Pancreas (tissue), 10 donors: ENCODE data around the gene ZYX. TPM values are rescaled to one million over a fixed set of nuclear protein-coding genes. Genes with fewer than 3 reads are reported as not detected.
A peak's percentile ranks its signal among the peaks of the same experiment; 100 is the strongest.

ENCODE experiments used
- ATAC-seq, 4 donors: fragments of 200-7000 bp; cut with Tn5 transposase; one replicate each; pipeline versions ENCODE4 v1.8.0 to v1.9.1; 2020; ENCODE audit warnings: mild to moderate bottlenecking in 4 of 4, moderate library complexity in 4 of 4
- DNase-seq, 6 donors: peaks; one replicate each; pipeline ENCODE4 v3.0.0-alpha.2; 2020
- FAIRE-seq: peaks from 2 replicates; lab custom pipeline; 2012; peaks lifted over from hg19 to GRCh38; lab: Jason Lieb, UNC
- H3K27ac ChIP-seq, 4 donors: fragments of 200-600 bp; sonication (generic); 1 replicate in 3 of 4; 2 replicates in 1 of 4; pipeline versions ENCODE4 v1.5.0 to v1.8.0; 2020
- H3K27me3 ChIP-seq, 4 donors: fragments of 200-600 bp; one replicate each; pipeline ENCODE4 v1.8.0; 2021
- H3K36me3 ChIP-seq, 3 donors: fragments of 200-600 bp; sonication (generic) in 1 of 3; one replicate each; pipeline versions ENCODE4 v1.5.0 to v1.8.0; 2020 to 2021
- H3K4me1 ChIP-seq, 3 donors: fragments of 200-600 bp; one replicate each; pipeline ENCODE4 v1.8.0; 2021
- H3K4me3 ChIP-seq, 4 donors: fragments of 200-600 bp; sonication (generic) in 2 of 4; one replicate each; pipeline versions ENCODE4 v1.5.0 to v1.8.0; 2020 to 2021
- H3K9me3 ChIP-seq, 4 donors: fragments of 200-600 bp; one replicate each; pipeline ENCODE4 v1.8.0; 2021
- WGBS, 2 donors: extraction: QIAGEN DNeasy Blood & Tissue Kit; methylation state at CpG; one replicate each; pipeline ENCODE4 v1.1.7; 2013; 5-methylcytosine and 5-hydroxymethylcytosine counted together
- intact Hi-C, 3 donors: fragments of 100-400 bp; cut with DNase I; formaldehyde crosslinking; loops; one replicate each; pipeline versions ENCODE4 v1.11.1 to v1.14.2; 2022
- polyA plus RNA-seq, 2 donors: library from polyadenylated mRNA; stranded (reverse); fragments of 200-250 nt; gene quantifications; one replicate each; pipeline ENCODE4 v1.2.3, GENCODE V29; 2013
- total RNA-seq, 6 donors: library from RNA; stranded (reverse); fragmentation: NEBNext Ultra II Directional in 4 of 6; extraction: Animal tissue kit (Norgen Biotek cat#: 25700) in 4 of 6; gene quantifications; one replicate each; pipeline versions ENCODE4 v1.2.1 to v1.2.4, GENCODE V29; 2021 to 2023
- TF ChIP-seq, protein P1 (sequence below), 4 donors: fragments of 200-600 bp; sonication (generic) in 3 of 4; IDR thresholded peaks; one replicate each; pipeline versions ENCODE4 v1.5.0 to v1.8.0; 2021; ENCODE audit warnings: antibody characterized with exemption in 4 of 4
- donor health status: healthy with polysubstance abuse.
- donor health status: DM: no; HTN: no; CAD: no; lungs with moderate emphysema.
- donor health status: DM: no; HTN: no; CAD: no.
- donor health status: control.
- donor health status: control.
- donor health status: Bipolar disorder and iron deficiency.
- donor health status: DM: yes; HTN: yes; CAD: no.
- donor health status: DM: no; HTN: no; CAD: no.
- donor health status: DM: no; HTN: no; CAD: no.
- donor health status: DM: yes; HTN: yes; CAD: no.

The ZYX gene
- total and polyA plus RNA-seq, 8 donors: 29.1 to 73.8 (median 44.2) TPM

DNA sequence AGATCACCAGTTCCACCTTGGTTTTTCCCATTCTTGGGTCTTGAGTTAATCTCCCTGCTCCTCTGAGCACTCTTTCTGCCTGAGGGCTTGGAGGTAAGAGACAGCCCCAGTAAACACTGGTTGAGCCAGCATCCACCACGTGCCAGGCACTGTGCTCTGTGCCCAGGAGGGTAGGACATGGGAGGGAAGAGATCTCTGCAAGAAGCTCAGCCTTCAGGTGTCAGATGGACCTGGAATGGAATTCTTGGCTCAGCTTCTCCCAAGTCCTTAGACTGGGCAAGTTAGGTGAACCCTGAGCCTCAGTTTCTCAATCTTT, 2.5 kb downstream of the ZYX start:
- TF ChIP-seq, protein P1, sequence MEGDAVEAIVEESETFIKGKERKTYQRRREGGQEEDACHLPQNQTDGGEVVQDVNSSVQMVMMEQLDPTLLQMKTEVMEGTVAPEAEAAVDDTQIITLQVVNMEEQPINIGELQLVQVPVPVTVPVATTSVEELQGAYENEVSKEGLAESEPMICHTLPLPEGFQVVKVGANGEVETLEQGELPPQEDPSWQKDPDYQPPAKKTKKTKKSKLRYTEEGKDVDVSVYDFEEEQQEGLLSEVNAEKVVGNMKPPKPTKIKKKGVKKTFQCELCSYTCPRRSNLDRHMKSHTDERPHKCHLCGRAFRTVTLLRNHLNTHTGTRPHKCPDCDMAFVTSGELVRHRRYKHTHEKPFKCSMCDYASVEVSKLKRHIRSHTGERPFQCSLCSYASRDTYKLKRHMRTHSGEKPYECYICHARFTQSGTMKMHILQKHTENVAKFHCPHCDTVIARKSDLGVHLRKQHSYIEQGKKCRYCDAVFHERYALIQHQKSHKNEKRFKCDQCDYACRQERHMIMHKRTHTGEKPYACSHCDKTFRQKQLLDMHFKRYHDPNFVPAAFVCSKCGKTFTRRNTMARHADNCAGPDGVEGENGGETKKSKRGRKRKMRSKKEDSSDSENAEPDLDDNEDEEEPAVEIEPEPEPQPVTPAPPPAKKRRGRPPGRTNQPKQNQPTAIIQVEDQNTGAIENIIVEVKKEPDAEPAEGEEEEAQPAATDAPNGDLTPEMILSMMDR (IDR thresholded peaks at IDR 0.05): no peak
- ATAC-seq: no peak
- intact Hi-C loops: no loop called here
- Histone ChIP-seq H3K27me3 (no peaks in the 10 kb centered on the region), H3K36me3 (peaks cover 0 to 4% (median 0%) of the 10 kb centered on the region in 3 donors), H3K4me3 (peak overlapping the region in 1 of 4 donors; percentile 97), H3K27ac (no peak overlapping the region), H3K4me1 (peaks cover 0 to 8% (median 0%) of the 10 kb centered on the region in 3 donors), H3K9me3 (no peaks in the 10 kb centered on the region)
- no peak for FAIRE-seq
- DNase-seq: peak in 1 of 6 donors; percentile 10
- 71 to 75% methylated on average over 1 of the region's 1 CpG for WGBS, 2 donors

- WGBS, 2 donors: 78 to 85% methylated on average over 5 of the region's 5 CpGs
- Histone ChIP-seq H3K9me3 (no peaks in the 10 kb centered on the region), H3K4me3 (peak overlapping the region in 1 of 4 donors; percentile 97), H3K36me3 (peaks cover 0 to 9% (median 0%) of the 10 kb centered on the region in 3 donors), H3K4me1 (peaks cover 0 to 6% (median 0%) of the 10 kb centered on the region in 3 donors), H3K27me3 (no peaks in the 10 kb centered on the region), H3K27ac (no peak overlapping the region)
- DNase-seq (peak in 1 of 6 donors; percentile 6), ATAC-seq (no peak), FAIRE-seq (no peak)
- TF ChIP-seq, protein P1 (IDR thresholded peaks at IDR 0.05): no peak
- intact Hi-C loops: no loop called here
Measured at GRCh38 chr7:143384148-143384547, 3.0 kb downstream of the ZYX start.

- DNase-seq: peak in 1 of 6 donors; percentile 30
- H3K9me3 ChIP-seq: no peaks in the 10 kb centered on the region
- intact Hi-C loops: no loop called here
Measured at GRCh38 chr7:143384661-143385631, 3.8 kb downstream of the ZYX start.

DNA sequence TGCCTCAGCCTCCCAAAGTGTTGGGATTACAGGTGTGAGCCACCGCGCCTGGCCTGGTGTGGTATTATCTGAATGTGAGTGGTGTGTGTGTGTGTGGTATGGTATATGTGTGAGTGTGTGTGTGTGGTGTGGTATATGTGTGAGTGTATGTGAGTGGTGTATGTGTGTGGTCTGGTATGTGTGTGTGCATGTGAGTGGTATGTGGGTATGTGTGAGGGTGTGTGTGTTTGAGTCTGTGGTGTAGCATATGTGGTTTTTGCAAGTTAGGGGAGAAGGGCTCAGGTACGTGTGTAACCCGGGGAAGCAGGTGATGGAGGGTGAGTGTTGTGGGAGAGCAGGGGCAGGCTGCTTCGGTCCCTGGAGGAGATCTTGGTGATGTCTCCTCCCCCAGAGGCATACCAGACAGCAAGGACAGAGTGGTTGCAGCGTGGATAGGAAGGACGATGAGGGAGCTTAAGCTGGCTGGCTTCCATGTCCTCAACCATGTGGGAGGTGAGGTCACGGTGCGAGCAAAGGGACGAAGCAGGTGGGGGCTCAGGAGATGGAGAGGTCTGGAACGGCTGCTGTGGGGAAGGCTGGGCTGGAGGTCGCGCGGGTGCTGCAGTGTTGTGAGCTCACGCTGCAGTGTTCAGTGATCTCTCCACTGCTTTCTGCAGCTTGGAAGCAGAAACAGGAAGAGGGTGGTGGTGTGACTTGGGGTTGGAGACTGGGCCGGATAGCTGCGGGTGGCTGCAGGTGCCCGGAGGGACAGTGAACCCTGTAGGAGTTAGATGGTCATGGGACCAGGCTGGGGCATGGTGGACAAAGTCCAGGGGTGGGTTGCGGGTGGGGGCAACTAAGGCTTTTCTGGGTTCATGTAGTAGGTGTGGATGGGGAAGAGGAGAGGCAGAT, 5.0 kb downstream of the ZYX start:
- H3K4me3 ChIP-seq: no peak overlapping the region
- peaks cover 0 to 14% (median 0%) of the 10 kb centered on the region in 3 donors for H3K36me3 ChIP-seq
- FAIRE-seq (no peak), ATAC-seq (peak in 1 of 4 donors; percentile 38), DNase-seq (peak in 2 of 6 donors; percentile 52 to 64)
- H3K9me3 ChIP-seq: no peaks in the 10 kb centered on the region
- H3K27me3 ChIP-seq: no peaks in the 10 kb centered on the region
- intact Hi-C loops: no loop called here
- TF ChIP-seq, protein P1 (IDR thresholded peaks at IDR 0.05): no peak
- WGBS, 2 donors: 64 to 65% methylated on average over 19 of the region's 19 CpGs
- H3K27ac ChIP-seq: no peak overlapping the region
- peaks cover 0 to under 1% (median 0%) of the 10 kb centered on the region in 3 donors for H3K4me1 ChIP-seq

More at GRCh38 chr7:143384661-143385631, 3.8 kb downstream of the ZYX start:
- FAIRE-seq (no peak), ATAC-seq (no peak)
- peaks cover 0 to 14% (median 0%) of the 10 kb centered on the region in 3 donors for H3K36me3 ChIP-seq
- TF ChIP-seq, protein P1 (IDR thresholded peaks at IDR 0.05): no peak
- no peaks in the 10 kb centered on the region for H3K27me3 ChIP-seq
- 83 to 90% methylated on average over 14 of the region's 14 CpGs for WGBS, 2 donors
- peak overlapping the region in 1 of 4 donors; percentile 97 for H3K4me3 ChIP-seq
- no peak overlapping the region for H3K27ac ChIP-seq
- H3K4me1 ChIP-seq: no peaks in the 10 kb centered on the region
